Esophagus squamous epithelium (tissue), 4 donors: ENCODE results near the gene TSKU.

ENCODE experiments used
- POLR2A ChIP-seq, 4 donors: fragments of 450-650 bp; IDR thresholded peaks; one replicate each; pipeline ENCODE4 v1.6.1; 2017; ENCODE audit warnings: antibody characterized with exemption in 4 of 4, mild to moderate bottlenecking in 4 of 4, moderate library complexity in 3 of 4
- TF ChIP-seq, protein P1 (sequence below), 6 experiments: fragments of 450-650 bp in 4 of 6; fragments of 200-600 bp in 2 of 6; sonication (generic) in 2 of 6; IDR thresholded peaks; one replicate each; pipeline ENCODE4 v1.5.1; 2016 to 2019; ENCODE audit warnings: antibody characterized with exemption in 6 of 6, mild to moderate bottlenecking in 4 of 6, moderate library complexity in 4 of 6

DNA sequence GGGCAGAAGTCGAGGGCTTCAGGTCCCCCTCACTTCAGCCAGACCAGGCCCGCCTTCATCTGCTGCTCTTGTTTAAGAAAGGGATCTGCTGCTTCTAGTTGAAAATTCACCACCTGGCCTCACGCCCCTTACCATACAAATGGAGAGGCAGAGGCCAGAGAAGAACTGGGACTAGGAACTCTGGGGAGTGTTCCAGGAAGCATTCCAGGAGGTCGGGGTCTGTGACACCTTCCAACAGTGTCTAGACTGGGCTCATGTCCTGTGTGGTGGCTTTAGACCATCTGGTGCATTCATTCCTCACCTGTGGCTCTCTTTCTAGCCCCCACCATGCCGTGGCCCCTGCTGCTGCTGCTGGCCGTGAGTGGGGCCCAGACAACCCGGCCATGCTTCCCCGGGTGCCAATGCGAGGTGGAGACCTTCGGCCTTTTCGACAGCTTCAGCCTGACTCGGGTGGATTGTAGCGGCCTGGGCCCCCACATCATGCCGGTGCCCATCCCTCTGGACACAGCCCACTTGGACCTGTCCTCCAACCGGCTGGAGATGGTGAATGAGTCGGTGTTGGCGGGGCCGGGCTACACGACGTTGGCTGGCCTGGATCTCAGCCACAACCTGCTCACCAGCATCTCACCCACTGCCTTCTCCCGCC lies 12.3 kb downstream of the TSKU start:
- TF ChIP-seq, protein P1, sequence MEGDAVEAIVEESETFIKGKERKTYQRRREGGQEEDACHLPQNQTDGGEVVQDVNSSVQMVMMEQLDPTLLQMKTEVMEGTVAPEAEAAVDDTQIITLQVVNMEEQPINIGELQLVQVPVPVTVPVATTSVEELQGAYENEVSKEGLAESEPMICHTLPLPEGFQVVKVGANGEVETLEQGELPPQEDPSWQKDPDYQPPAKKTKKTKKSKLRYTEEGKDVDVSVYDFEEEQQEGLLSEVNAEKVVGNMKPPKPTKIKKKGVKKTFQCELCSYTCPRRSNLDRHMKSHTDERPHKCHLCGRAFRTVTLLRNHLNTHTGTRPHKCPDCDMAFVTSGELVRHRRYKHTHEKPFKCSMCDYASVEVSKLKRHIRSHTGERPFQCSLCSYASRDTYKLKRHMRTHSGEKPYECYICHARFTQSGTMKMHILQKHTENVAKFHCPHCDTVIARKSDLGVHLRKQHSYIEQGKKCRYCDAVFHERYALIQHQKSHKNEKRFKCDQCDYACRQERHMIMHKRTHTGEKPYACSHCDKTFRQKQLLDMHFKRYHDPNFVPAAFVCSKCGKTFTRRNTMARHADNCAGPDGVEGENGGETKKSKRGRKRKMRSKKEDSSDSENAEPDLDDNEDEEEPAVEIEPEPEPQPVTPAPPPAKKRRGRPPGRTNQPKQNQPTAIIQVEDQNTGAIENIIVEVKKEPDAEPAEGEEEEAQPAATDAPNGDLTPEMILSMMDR (IDR thresholded peaks at IDR 0.05), result no peak
- TF ChIP-seq POLR2A (IDR thresholded peaks at IDR 0.05), result no peak
